B cell (primary cell): Measurements from ENCODE around the gene PGM2. TPM values are rescaled to one million over a fixed set of nuclear protein-coding genes. Genes with fewer than 3 reads are reported as not detected.
A peak's percentile ranks its signal among the peaks of the same experiment; 100 is the strongest.

Experiments
- ATAC-seq: fragments of 200-7000 bp; cut with Tn5 transposase; one replicate; pipeline ENCODE4 v1.10.0; 2021; ENCODE audit warnings: low read depth, mild to moderate bottlenecking, moderate number of reproducible peaks, moderate library complexity
- CTCF ChIA-PET: fragments of 350-600 bp; sonication (Branson Sonifier 250); formaldehyde crosslinking; loops from one replicate; lab custom pipeline; 2021; ENCODE audit warnings: antibody characterized with exemption, inconsistent platforms; lab: Charles Lee
- POLR2A ChIA-PET: fragments of 350-600 bp; sonication (Branson Sonifier 250); formaldehyde crosslinking; loops from one replicate; lab custom pipeline; 2021; ENCODE audit warnings: antibody characterized with exemption; lab: Charles Lee
- DNase-seq: peaks from one replicate; pipeline ENCODE4 v3.0.0; 2013
- H2AFZ ChIP-seq: 2 replicates; pipeline ENCODE4 v1.6.1; 2012; ENCODE audit warnings: mild to moderate bottlenecking, low read depth, low read length; ENCODE audit not compliant: insufficient read depth, poor library complexity, severe bottlenecking
- H3K27ac ChIP-seq, 2 donors: 1 replicate in 1 of 2; 2 replicates in 1 of 2; pipeline ENCODE4 v1.5.1; 2012 to 2013; ENCODE audit warnings: low read length in 2 of 2, mild to moderate bottlenecking in 2 of 2, moderate library complexity in 1 of 2
- H3K27me3 ChIP-seq, 4 experiments: fragments of 200-600 bp in 1 of 4; sonication (generic) in 1 of 4; replicated peaks in 1 of 4; 1 replicate in 2 of 4; 2 replicates in 2 of 4; pipeline versions ENCODE4 v1.6.1 to v1.7.0; 2013 to 2016; ENCODE audit warnings: low read length in 3 of 4, mild to moderate bottlenecking in 2 of 4, mixed read lengths in 1 of 4, moderate library complexity in 1 of 4; ENCODE audit not compliant: insufficient read depth in 4 of 4, control insufficient read depth in 3 of 4; ENCODE audit errors: control extremely low read depth in 1 of 4
- H3K36me3 ChIP-seq, 2 experiments: replicated peaks in 1 of 2; 1 replicate in 1 of 2; 2 replicates in 1 of 2; pipeline versions ENCODE4 v1.6.1 to v1.7.1; 2013; ENCODE audit warnings: low read length in 1 of 2; ENCODE audit not compliant: insufficient read depth in 2 of 2, control insufficient read depth in 1 of 2; ENCODE audit errors: control extremely low read depth in 1 of 2, extremely low read depth in 1 of 2
- H3K4me1 ChIP-seq, 2 donors: fragments of 200-600 bp in 1 of 2; sonication (generic) in 1 of 2; 1 replicate in 1 of 2; 2 replicates in 1 of 2; pipeline versions ENCODE4 v1.5.1 to v1.6.1; 2013 to 2017; ENCODE audit warnings: low read length in 2 of 2; ENCODE audit not compliant: control insufficient read depth in 2 of 2, insufficient read depth in 2 of 2
- H3K4me2 ChIP-seq: replicated peaks from 2 replicates; pipeline ENCODE3; 2012; ENCODE audit warnings: mild to moderate bottlenecking, low read depth, low read length; ENCODE audit not compliant: poor library complexity, severe bottlenecking
- H3K4me3 ChIP-seq, 5 experiments: fragments of 200-600 bp in 1 of 5; sonication (generic) in 1 of 5; 1 replicate in 3 of 5; 2 replicates in 2 of 5; pipeline versions ENCODE4 v1.5.1 to v1.7.0; 2011 to 2016; ENCODE audit warnings: low read length in 4 of 5, mild to moderate bottlenecking in 4 of 5, low read depth in 2 of 5, control low read depth in 1 of 5, moderate library complexity in 1 of 5; ENCODE audit not compliant: insufficient read depth in 1 of 5; ENCODE audit errors: control extremely low read depth in 1 of 5, extremely low read depth in 1 of 5
- H3K79me2 ChIP-seq: fragments of 200-600 bp; sonication (generic); one replicate; pipeline ENCODE4 v1.6.0; 2016; ENCODE audit warnings: low read length; ENCODE audit not compliant: control insufficient read depth, insufficient read depth
- H3K9ac ChIP-seq: fragments of 200-600 bp; sonication (generic); 2 replicates; pipeline ENCODE4 v1.6.1; 2017; ENCODE audit warnings: mild to moderate bottlenecking, low read length, moderate library complexity
- H3K9me3 ChIP-seq, 3 donors: one replicate each; pipeline versions ENCODE4 v1.6.1 to v1.7.1; 2013; ENCODE audit warnings: low read length in 2 of 3; ENCODE audit not compliant: control insufficient read depth in 2 of 3, insufficient read depth in 1 of 3; ENCODE audit errors: control extremely low read depth in 1 of 3
- H4K20me1 ChIP-seq: 2 replicates; pipeline ENCODE4 v1.6.0; 2012; ENCODE audit warnings: mild to moderate bottlenecking, low read length; ENCODE audit not compliant: insufficient read depth, control insufficient read depth, poor library complexity, severe bottlenecking
- H3K27ac Mint-ChIP-seq: one replicate; pipeline ENCODE4 v1.8.0; 2021; ENCODE audit warnings: mixed read lengths
- H3K27me3 Mint-ChIP-seq: one replicate; pipeline ENCODE4 v1.8.0; 2021; ENCODE audit warnings: mixed read lengths
- H3K4me1 Mint-ChIP-seq: one replicate; pipeline ENCODE4 v1.8.0; 2021; ENCODE audit warnings: mixed read lengths
- H3K4me3 Mint-ChIP-seq: one replicate; pipeline ENCODE4 v1.8.0; 2021; ENCODE audit warnings: mixed read lengths
- H3K9me3 Mint-ChIP-seq: one replicate; pipeline ENCODE4 v1.8.0; 2022; ENCODE audit warnings: mixed read lengths; ENCODE audit not compliant: insufficient read depth
- EZH2 ChIP-seq: IDR thresholded peaks from 2 replicates; pipeline ENCODE4 v1.6.1; 2012; ENCODE audit warnings: borderline replicate concordance, low read depth, mild to moderate bottlenecking, moderate library complexity, low read length; ENCODE audit not compliant: insufficient read depth, poor library complexity, severe bottlenecking
- WGBS: methylation state at CpG from one replicate; pipeline ENCODE4 v1.1.5; 2013; ENCODE audit warnings: missing lambda C conversion rate; ENCODE audit not compliant: insufficient coverage; 5-methylcytosine and 5-hydroxymethylcytosine counted together
- intact Hi-C: fragments of 100-400 bp; cut with micrococcal nuclease; formaldehyde crosslinking; loops from one replicate; pipeline ENCODE4 v1.10.0; 2022
- polyA minus RNA-seq: library from RNA; depleted of rRNA, polyadenylated mRNA; stranded (reverse); fragments of >200 nt; gene quantifications from 2 replicates; pipeline ENCODE4 v1.2.3, GENCODE V29; 2012
- polyA plus RNA-seq: library from polyadenylated mRNA; depleted of rRNA; stranded (reverse); fragments of >200 nt; gene quantifications from 2 replicates; pipeline ENCODE4 v1.2.3, GENCODE V29; 2012
- total RNA-seq, 2 donors: library from RNA; stranded (reverse); fragments of 120-200 nt in 1 of 2; gene quantifications; 1 replicate in 1 of 2; 2 replicates in 1 of 2; pipeline versions ENCODE4 v1.2.3 to v1.2.4, GENCODE V29; 2013 to 2022
- TF ChIP-seq, protein P1 (sequence below): fragments of 200-600 bp; IDR thresholded peaks from one replicate; pipeline ENCODE4 v1.8.0; 2022; ENCODE audit warnings: antibody characterized with exemption, mild to moderate bottlenecking

The PGM2 gene
- 19.0 and 20.9 TPM in 2 replicates for total RNA-seq
- total RNA-seq (2013) = 25.6 TPM
- polyA plus RNA-seq = 5.3 and 9.2 TPM in 2 replicates
- 10.3 and 10.5 TPM in 2 replicates for polyA minus RNA-seq

DNA sequence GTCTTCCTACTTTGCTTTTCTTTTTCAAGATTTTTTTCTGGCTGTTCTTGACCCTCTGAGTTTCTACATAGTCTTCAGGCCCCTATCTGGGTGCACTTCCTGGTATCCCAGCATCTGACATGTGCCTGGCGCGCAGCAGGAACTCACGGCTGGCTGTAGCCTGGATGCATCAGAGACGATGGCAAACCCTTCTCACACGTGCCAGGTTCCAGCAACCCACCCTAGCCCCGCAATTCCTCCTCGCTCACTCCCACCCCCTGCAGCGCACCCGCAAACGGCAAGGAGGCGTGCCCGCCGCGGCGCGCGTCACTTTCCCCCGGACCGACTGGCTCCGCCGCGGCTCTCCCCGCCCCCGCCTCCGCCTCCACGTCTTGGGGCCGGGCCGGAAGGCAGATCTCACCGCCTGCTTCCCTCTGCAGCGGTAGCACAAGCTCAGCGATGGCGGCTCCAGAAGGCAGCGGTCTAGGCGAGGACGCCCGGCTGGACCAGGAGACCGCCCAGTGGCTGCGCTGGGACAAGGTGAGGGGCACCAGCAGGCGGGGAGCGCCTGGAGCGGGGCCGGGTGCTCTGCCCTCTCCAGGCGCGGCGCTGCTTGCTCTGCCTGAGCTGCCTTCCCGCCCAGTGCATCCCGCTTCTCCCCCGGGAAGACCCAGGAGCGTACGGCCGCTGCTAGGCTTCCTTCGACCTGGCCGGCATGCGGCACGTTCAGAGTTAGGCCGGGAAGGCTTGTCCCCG lies at the start of gene PGM2:
PGM2 (plus strand) TSS at position 392 of the 735 bp plus-strand sequence; CDS start at position 439, 47 bp downstream.
- H3K4me2 ChIP-seq = peak within 1 kb of the TSS; percentile 81
- no peaks in the 10 kb centered on the region for H3K9me3 ChIP-seq
- no peaks in the 10 kb centered on the region for H3K27me3 Mint-ChIP-seq
- H3K4me1 ChIP-seq = peaks cover 18 to 21% of the 10 kb centered on the region in 2 donors
- peaks cover 25% of the 10 kb centered on the region for H3K79me2 ChIP-seq
- ATAC-seq (peak; percentile 96), DNase-seq (peak; percentile 92)
- intact Hi-C loops = loop anchor here (1.0 to 2.0 kb wide), 6 partner anchors 23 to 1356 kb away; partner anchors contain the start of genes RELL1 and WDR19
- H3K4me3 Mint-ChIP-seq = peak within 1 kb of the TSS; percentile 99
- no peaks in the 10 kb centered on the region for H3K27me3 ChIP-seq
- H3K9ac ChIP-seq = peak within 1 kb of the TSS; percentile 98
- ChIA-PET POLR2A (interaction anchor here (0.6 to 2.1 kb wide), 4 partner anchors 8 to 65 kb away, joined by 3 to 20 read pairs (median 6); partner anchors contain the start of gene TBC1D1), CTCF (interaction anchor here (0.9 to 2.1 kb wide), 6 partner anchors 23 to 224 kb away, joined by 3 to 9 read pairs (median 4); no protein-coding TSS in a partner anchor)
- H3K27ac ChIP-seq = peak within 1 kb of the TSS; percentile 76 to 81
- TF ChIP-seq EZH2 = no peak
- TF ChIP-seq, protein P1, sequence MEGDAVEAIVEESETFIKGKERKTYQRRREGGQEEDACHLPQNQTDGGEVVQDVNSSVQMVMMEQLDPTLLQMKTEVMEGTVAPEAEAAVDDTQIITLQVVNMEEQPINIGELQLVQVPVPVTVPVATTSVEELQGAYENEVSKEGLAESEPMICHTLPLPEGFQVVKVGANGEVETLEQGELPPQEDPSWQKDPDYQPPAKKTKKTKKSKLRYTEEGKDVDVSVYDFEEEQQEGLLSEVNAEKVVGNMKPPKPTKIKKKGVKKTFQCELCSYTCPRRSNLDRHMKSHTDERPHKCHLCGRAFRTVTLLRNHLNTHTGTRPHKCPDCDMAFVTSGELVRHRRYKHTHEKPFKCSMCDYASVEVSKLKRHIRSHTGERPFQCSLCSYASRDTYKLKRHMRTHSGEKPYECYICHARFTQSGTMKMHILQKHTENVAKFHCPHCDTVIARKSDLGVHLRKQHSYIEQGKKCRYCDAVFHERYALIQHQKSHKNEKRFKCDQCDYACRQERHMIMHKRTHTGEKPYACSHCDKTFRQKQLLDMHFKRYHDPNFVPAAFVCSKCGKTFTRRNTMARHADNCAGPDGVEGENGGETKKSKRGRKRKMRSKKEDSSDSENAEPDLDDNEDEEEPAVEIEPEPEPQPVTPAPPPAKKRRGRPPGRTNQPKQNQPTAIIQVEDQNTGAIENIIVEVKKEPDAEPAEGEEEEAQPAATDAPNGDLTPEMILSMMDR = no peak
- H3K4me3 ChIP-seq = peak within 1 kb of the TSS; percentile 89 to 100 (median 98)
- under 1% methylated on average over 57 of the region's 57 CpGs for WGBS
- peaks cover 28% of the 10 kb centered on the region for H3K4me1 Mint-ChIP-seq
- H3K9me3 Mint-ChIP-seq = no peaks in the 10 kb centered on the region
- peak within 1 kb of the TSS; percentile 93 for H2AFZ ChIP-seq
- peak within 1 kb of the TSS; percentile 96 for H3K27ac Mint-ChIP-seq
- peaks cover 6 to 13% of the 10 kb centered on the region in 2 experiments for H3K36me3 ChIP-seq
- no peaks in the 10 kb centered on the region for H4K20me1 ChIP-seq

DNA sequence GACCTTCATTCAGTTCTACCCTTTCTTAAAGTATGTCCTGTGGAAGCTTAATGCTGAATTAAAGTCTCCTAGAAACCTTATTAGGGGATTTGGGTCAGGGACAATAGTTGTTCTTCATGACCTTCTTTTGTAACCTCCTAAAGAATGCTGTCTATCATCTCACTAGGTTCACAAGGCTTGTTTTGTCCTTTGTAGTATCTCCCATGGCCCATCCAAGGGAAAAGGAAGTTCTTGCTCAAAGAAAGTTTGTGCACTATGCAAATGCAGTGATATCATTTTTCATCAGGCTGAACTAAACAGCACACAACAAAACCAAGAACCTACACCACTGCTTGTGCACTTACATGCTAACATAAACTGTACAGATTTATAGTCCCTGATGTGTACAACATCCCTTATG lies 46.6 kb upstream of the PGM2 start:
- CTCF ChIA-PET = no interaction called here
- no peaks in the 10 kb centered on the region for H3K4me1 ChIP-seq
- Mint-ChIP-seq H3K4me1 (peaks cover 12% of the 10 kb centered on the region), H3K9me3 (peaks cover 4% of the 10 kb centered on the region), H3K27ac (no peak overlapping the region), H3K4me3 (no peak overlapping the region), H3K27me3 (no peaks in the 10 kb centered on the region)
- H3K27ac ChIP-seq = no peak overlapping the region
- no peak for TF ChIP-seq EZH2
- TF ChIP-seq, protein P1 = no peak
- no peaks in the 10 kb centered on the region for H3K27me3 ChIP-seq
- H3K4me3 ChIP-seq = no peak overlapping the region
- no peak overlapping the region for H2AFZ ChIP-seq
- H3K36me3 ChIP-seq = no peaks in the 10 kb centered on the region
- intact Hi-C loops = loop anchor here (1.0 kb wide), 1 partner anchor 177 kb away; no protein-coding TSS in a partner anchor
- H3K9me3 ChIP-seq = peaks cover 0 to 3% (median 0%) of the 10 kb centered on the region in 3 donors
- no peak overlapping the region for H3K4me2 ChIP-seq
- H4K20me1 ChIP-seq = no peaks in the 10 kb centered on the region
- no peaks in the 10 kb centered on the region for H3K79me2 ChIP-seq
- DNase-seq (no peak), ATAC-seq (no peak)
- POLR2A ChIA-PET = no interaction called here
- no peak overlapping the region for H3K9ac ChIP-seq
